GM18498 (cell line): ENCODE data around the gene MEIS3.
"Not testable (repeated sequence)": the region's sequence is repeated elsewhere in the genome, so short reads cannot be mapped to it uniquely, and the experiment has no call there.

Source experiments
- ATAC-seq: cut with Tn5 transposase; IDR thresholded peaks from one replicate; pipeline ENCODE4 v1.9.1; 2021; ENCODE audit warnings: mild to moderate bottlenecking, moderate library complexity; ENCODE audit not compliant: unreplicated experiment

MEIS3 gene

GRCh38 chr19:47388721-47389120 is 30.6 kb downstream of the MEIS3 start:
- not testable (repeated sequence) for ATAC-seq

GRCh38 chr19:47387623-47388022 is 31.7 kb downstream of the MEIS3 start:
- ATAC-seq: not testable (repeated sequence)

- not testable (repeated sequence) for ATAC-seq
Observed at GRCh38 chr19:47386582-47386981, 32.7 kb downstream of the MEIS3 start.

- not testable (repeated sequence) for ATAC-seq
Observed at GRCh38 chr19:47384533-47384932, 34.8 kb downstream of the MEIS3 start.

- not testable (repeated sequence) for ATAC-seq
Observed at GRCh38 chr19:47383890-47384289, 35.4 kb downstream of the MEIS3 start.

GRCh38 chr19:47381653-47382279 is 37.6 kb downstream of the MEIS3 start:
- ATAC-seq: no peak

- ATAC-seq: no peak
Observed at GRCh38 chr19:47381121-47381520, 38.2 kb downstream of the MEIS3 start.

- no peak for ATAC-seq
Observed at GRCh38 chr19:47380559-47380958, 38.8 kb downstream of the MEIS3 start.

- no peak for ATAC-seq
Observed at GRCh38 chr19:47379381-47379938, 39.9 kb downstream of the MEIS3 start.

GRCh38 chr19:47378246-47378645 is 41.1 kb downstream of the MEIS3 start:
- no peak for ATAC-seq

- ATAC-seq: no peak
Observed at GRCh38 chr19:47377801-47378200, 41.5 kb downstream of the MEIS3 start.

GRCh38 chr19:47377208-47377701 is 42.1 kb downstream of the MEIS3 start:
- no peak for ATAC-seq

- no peak for ATAC-seq
Observed at GRCh38 chr19:47376589-47377144, 42.7 kb downstream of the MEIS3 start.

- ATAC-seq: no peak
Observed at GRCh38 chr19:47375694-47376588, 43.4 kb downstream of the MEIS3 start.

- ATAC-seq: no peak
Observed at GRCh38 chr19:47374876-47375693, 44.2 kb downstream of the MEIS3 start.

- no peak for ATAC-seq
Observed at GRCh38 chr19:47373246-47374240, 45.8 kb downstream of the MEIS3 start.

GRCh38 chr19:47372603-47373002 is 46.7 kb downstream of the MEIS3 start:
- ATAC-seq: no peak

GRCh38 chr19:47371261-47371660 is 48.1 kb downstream of the MEIS3 start:
- ATAC-seq: no peak

- no peak for ATAC-seq
Observed at GRCh38 chr19:47370045-47370611, 49.2 kb downstream of the MEIS3 start.
